CD4-positive, alpha-beta T cell (primary cell): Measurements from ENCODE around the gene MX2. TPM values are rescaled to one million over a fixed set of nuclear protein-coding genes. Genes with fewer than 3 reads are reported as not detected.
A peak's percentile ranks its signal among the peaks of the same experiment; 100 is the strongest.

Source experiments
- ATAC-seq: fragments of 200-7000 bp; cut with Tn5 transposase; one replicate; pipeline ENCODE4 v1.10.0; 2022; ENCODE audit warnings: mild to moderate bottlenecking; ENCODE audit not compliant: poor library complexity
- CTCF ChIA-PET: fragments of 350-600 bp; sonication (Branson Sonifier 250); formaldehyde crosslinking; loops from one replicate; lab custom pipeline; 2021; ENCODE audit warnings: antibody characterized with exemption, inconsistent platforms; lab: Charles Lee
- POLR2A ChIA-PET: fragments of 350-600 bp; sonication (Branson Sonifier 250); formaldehyde crosslinking; loops from one replicate; lab custom pipeline; 2021; ENCODE audit warnings: antibody characterized with exemption, inconsistent platforms; lab: Charles Lee
- DNase-seq, 14 experiments: peaks; one replicate each; pipeline ENCODE4 v3.0.0-alpha.2; 2013 to 2020; ENCODE audit warnings: mixed read lengths in 2 of 14
- H3K27ac ChIP-seq, 2 donors: one replicate each; pipeline versions ENCODE4 v1.5.1 to v1.7.0; 2013; ENCODE audit warnings: low read length in 2 of 2, low read depth in 1 of 2, mild to moderate bottlenecking in 1 of 2
- H3K27me3 ChIP-seq, 2 experiments: 1 replicate in 1 of 2; 2 replicates in 1 of 2; pipeline versions ENCODE4 v1.6.1 to v1.7.0; 2013; ENCODE audit warnings: low read length in 2 of 2, control low read depth in 1 of 2, mild to moderate bottlenecking in 1 of 2, moderate library complexity in 1 of 2; ENCODE audit not compliant: insufficient read depth in 2 of 2, control insufficient read depth in 1 of 2
- H3K36me3 ChIP-seq: one replicate; pipeline ENCODE4 v1.6.1; 2013; ENCODE audit warnings: low read length, control low read depth; ENCODE audit not compliant: insufficient read depth
- H3K4me1 ChIP-seq: one replicate; pipeline ENCODE4 v1.6.1; 2013; ENCODE audit warnings: low read length, control low read depth; ENCODE audit not compliant: insufficient read depth
- H3K4me3 ChIP-seq: one replicate; pipeline ENCODE4 v1.5.1; 2013; ENCODE audit warnings: mild to moderate bottlenecking, low read length, moderate library complexity
- H3K9me3 ChIP-seq, 2 experiments: 1 replicate in 1 of 2; 2 replicates in 1 of 2; pipeline versions ENCODE4 v1.6.1 to v1.7.0; 2013; ENCODE audit warnings: low read length in 2 of 2, mild to moderate bottlenecking in 2 of 2, control low read depth in 1 of 2, moderate library complexity in 1 of 2; ENCODE audit not compliant: control insufficient read depth in 1 of 2, insufficient read depth in 1 of 2
- H3K27ac Mint-ChIP-seq: one replicate; pipeline ENCODE4 v1.8.0; 2020; ENCODE audit warnings: mixed read lengths
- H3K27me3 Mint-ChIP-seq: one replicate; pipeline ENCODE4 v1.8.0; 2021; ENCODE audit warnings: mixed read lengths
- H3K36me3 Mint-ChIP-seq: one replicate; pipeline ENCODE4 v1.8.0; 2021; ENCODE audit warnings: low read depth, mixed read lengths
- H3K4me1 Mint-ChIP-seq: one replicate; pipeline ENCODE4 v1.8.0; 2021; ENCODE audit warnings: low read depth, mixed read lengths
- H3K4me3 Mint-ChIP-seq: one replicate; pipeline ENCODE4 v1.8.0; 2020; ENCODE audit warnings: mild to moderate bottlenecking, mixed read lengths
- H3K9me3 Mint-ChIP-seq: one replicate; pipeline ENCODE4 v1.8.0; 2020; ENCODE audit warnings: mixed read lengths
- CTCF ChIP-seq: fragments of 200-600 bp; IDR thresholded peaks from one replicate; pipeline ENCODE4 v1.8.0; 2022; ENCODE audit warnings: antibody characterized with exemption, mild to moderate bottlenecking
- intact Hi-C, 2 experiments: fragments of 100-400 bp; cut with DNase I in 1 of 2; cut with micrococcal nuclease in 1 of 2; formaldehyde crosslinking; loops; one replicate each; pipeline versions ENCODE4 v1.15.1 to v1.9.0; 2023 to 2025; cut with DNase I, micrococcal nuclease
- total RNA-seq, 174 experiments: library from RNA in 2 of 174; stranded (reverse) in 2 of 174; gene quantifications; one replicate each; pipeline ENCODE4 v1.2.3 and lab custom pipeline; 2021 to 2026

The MX2 gene
- total RNA-seq, 2 experiments from 2014 or later = 77.8 to 87.1 TPM

DNA sequence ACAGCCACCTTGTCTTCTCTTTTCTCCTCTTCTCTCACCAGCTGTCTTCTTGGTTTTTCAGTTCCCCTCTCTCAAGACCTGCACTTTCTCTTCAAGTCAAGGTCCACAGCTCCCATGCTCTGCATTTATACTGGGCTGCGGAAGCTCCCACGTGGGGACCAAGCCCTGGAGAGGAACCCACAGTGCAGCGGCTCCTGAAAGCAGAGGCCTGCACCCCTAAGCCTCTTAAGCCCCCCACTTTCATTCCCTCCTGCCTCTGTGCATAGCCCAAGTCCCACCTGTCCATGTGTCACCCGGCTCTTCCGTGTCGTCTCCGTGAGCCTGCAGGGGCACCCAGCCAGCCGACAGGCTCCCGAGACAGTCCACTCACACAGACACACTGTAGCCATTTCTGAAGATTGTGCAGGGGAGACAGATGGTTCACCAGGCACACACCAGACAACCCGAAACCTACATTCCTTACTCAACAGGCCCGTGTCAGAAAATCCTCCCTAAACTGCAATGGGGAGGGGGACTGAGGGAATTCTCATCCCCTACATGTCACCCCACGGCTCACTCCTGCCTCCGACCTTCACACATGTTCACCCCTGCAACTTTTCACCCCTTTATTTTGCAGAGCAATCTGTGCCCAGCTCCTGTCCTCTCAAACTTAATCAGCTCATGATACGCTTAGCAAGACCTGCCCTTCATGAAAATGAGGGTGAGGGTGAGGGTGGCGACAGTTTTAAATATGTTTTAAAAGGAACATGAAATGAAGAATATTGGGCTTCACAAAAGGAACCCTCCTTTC, 6.3 kb downstream of the MX2 start:
- intact Hi-C loops = no loop called here
- Mint-ChIP-seq H3K27me3 (no peaks in the 10 kb centered on the region), H3K36me3 (peaks cover 71% of the 10 kb centered on the region), H3K9me3 (no peaks in the 10 kb centered on the region), H3K27ac (peak overlapping the region; percentile 98), H3K4me3 (peak overlapping the region; percentile 88), H3K4me1 (peaks cover 96% of the 10 kb centered on the region)
- Histone ChIP-seq H3K36me3 (peaks cover 52% of the 10 kb centered on the region), H3K27me3 (no peaks in the 10 kb centered on the region), H3K4me1 (peaks cover 74% of the 10 kb centered on the region), H3K4me3 (no peak overlapping the region), H3K27ac (peak overlapping the region; percentile 60 to 77), H3K9me3 (no peaks in the 10 kb centered on the region)
- no peak for TF ChIP-seq CTCF
- ChIA-PET POLR2A (interaction anchor here (1.1 to 2.9 kb wide), 5 partner anchors 9 to 85 kb away, joined by 3 to 87 read pairs (median 15); partner anchors contain the start of gene MX1), CTCF (interaction anchor here (0.9 to 1.0 kb wide), 2 partner anchors 20 to 85 kb away, joined by 3 to 4 read pairs; no protein-coding TSS in a partner anchor)
- no peak for DNase-seq
- ATAC-seq = no peak

GRCh38 chr21:41368735-41369104, 6.9 kb downstream of the MX2 start:
- Mint-ChIP-seq H3K36me3 (peaks cover 67% of the 10 kb centered on the region), H3K4me1 (peaks cover 93% of the 10 kb centered on the region), H3K27me3 (no peaks in the 10 kb centered on the region), H3K4me3 (peak overlapping the region; percentile 88), H3K9me3 (no peaks in the 10 kb centered on the region), H3K27ac (peak overlapping the region; percentile 98)
- H3K9me3 ChIP-seq = no peaks in the 10 kb centered on the region
- ChIA-PET POLR2A (interaction anchor here (0.7 to 6.6 kb wide), 11 partner anchors 7 to 695 kb away, joined by 3 to 87 read pairs (median 6); partner anchors contain the start of genes MX1 and MX2), CTCF (interaction anchor here (1.0 to 2.5 kb wide), 2 partner anchors 20 to 86 kb away, joined by 3 to 9 read pairs; no protein-coding TSS in a partner anchor)
- peaks cover 73% of the 10 kb centered on the region for H3K4me1 ChIP-seq
- no peak for TF ChIP-seq CTCF
- peak overlapping the region; percentile 61 for H3K4me3 ChIP-seq
- DNase-seq (no peak), ATAC-seq (no peak)
- intact Hi-C loops = no loop called here
- H3K27ac ChIP-seq = peak overlapping the region; percentile 60 to 77
- H3K27me3 ChIP-seq = no peaks in the 10 kb centered on the region
- peaks cover 52% of the 10 kb centered on the region for H3K36me3 ChIP-seq

GRCh38 chr21:41369105-41369919, 7.5 kb downstream of the MX2 start:
- H3K27ac Mint-ChIP-seq = peak overlapping the region; percentile 98
- DNase-seq (peak in 12 of 14 experiments; percentile 23 to 69 (median 35)), ATAC-seq (peak; percentile 82)
- peaks cover 69% of the 10 kb centered on the region for H3K36me3 Mint-ChIP-seq
- H3K4me1 ChIP-seq = peaks cover 72% of the 10 kb centered on the region
- H3K4me1 Mint-ChIP-seq = peaks cover 87% of the 10 kb centered on the region
- H3K27me3 ChIP-seq = no peaks in the 10 kb centered on the region
- H3K36me3 ChIP-seq = peaks cover 54% of the 10 kb centered on the region
- no peak for TF ChIP-seq CTCF
- H3K27ac ChIP-seq = peak overlapping the region; percentile 81
- CTCF ChIA-PET = interaction anchor here (1.0 to 2.5 kb wide), 2 partner anchors 21 to 86 kb away, joined by 3 to 9 read pairs; no protein-coding TSS in a partner anchor
- H3K4me3 Mint-ChIP-seq = peak overlapping the region; percentile 88
- H3K9me3 Mint-ChIP-seq = no peaks in the 10 kb centered on the region
- no peaks in the 10 kb centered on the region for H3K27me3 Mint-ChIP-seq
- intact Hi-C loops = no loop called here
- peak overlapping the region; percentile 61 for H3K4me3 ChIP-seq
- no peaks in the 10 kb centered on the region for H3K9me3 ChIP-seq
- POLR2A ChIA-PET = interaction anchor here (0.7 to 6.6 kb wide), 13 partner anchors 7 to 694 kb away, joined by 3 to 87 read pairs (median 4); partner anchors contain the start of genes MX1 and MX2
